ENCODE measurements around the gene ADRA2C. TPM values are rescaled to one million over a fixed set of nuclear protein-coding genes. Genes with fewer than 3 reads are reported as not detected.

The ADRA2C gene
- total and polyA plus RNA-seq, 7 donors = 0.33 to 5.2 (median 1.2) TPM; not detected in 2

GRCh38 chr4:3788366-3788660, 22.1 kb downstream of the ADRA2C start:
- 89 to 90% methylated on average over 13 of the region's 13 CpGs for WGBS, 2 donors
- H3K4me1 ChIP-seq = no peaks in the 10 kb centered on the region
- H3K27ac ChIP-seq = no peak overlapping the region
- H3K36me3 ChIP-seq = no peaks in the 10 kb centered on the region
- intact Hi-C loops (cut with DNase I) = no loop called here
- H3K9me3 ChIP-seq = no peaks in the 10 kb centered on the region
- H3K27me3 ChIP-seq = peaks cover 0 to 35% (median 0%) of the 10 kb centered on the region in 3 donors
- no peak overlapping the region for H3K4me3 ChIP-seq
- TF ChIP-seq POLR2A (IDR thresholded peaks at IDR 0.05) (no peak), EP300 (IDR thresholded peaks at IDR 0.05) (no peak), POLR2AphosphoS5 (IDR thresholded peaks at IDR 0.05) (no peak), CTCF (IDR thresholded peaks at IDR 0.05) (no peak)
- no peak for DNase-seq

GRCh38 chr4:3789587-3789986, 23.4 kb downstream of the ADRA2C start:
- Histone ChIP-seq H3K4me1 (no peaks in the 10 kb centered on the region), H3K36me3 (no peaks in the 10 kb centered on the region), H3K27ac (no peak overlapping the region), H3K4me3 (no peak overlapping the region), H3K27me3 (peaks cover 0 to 22% (median 0%) of the 10 kb centered on the region in 3 donors), H3K9me3 (no peaks in the 10 kb centered on the region)
- WGBS, 2 donors = 83 to 84% methylated on average over 9 of the region's 9 CpGs
- intact Hi-C loops (cut with DNase I) = no loop called here
- no peak for TF ChIP-seq POLR2A (IDR thresholded peaks at IDR 0.05)
- no peak for TF ChIP-seq EP300 (IDR thresholded peaks at IDR 0.05)
- no peak for TF ChIP-seq POLR2AphosphoS5 (IDR thresholded peaks at IDR 0.05)
- TF ChIP-seq CTCF (IDR thresholded peaks at IDR 0.05) = no peak
- no peak for DNase-seq

GRCh38 chr4:3790006-3790561, 23.9 kb downstream of the ADRA2C start:
- intact Hi-C loops (cut with DNase I) = no loop called here
- no peaks in the 10 kb centered on the region for H3K4me1 ChIP-seq
- 71 to 83% methylated on average over 13 of the region's 13 CpGs for WGBS, 2 donors
- DNase-seq = no peak
- H3K36me3 ChIP-seq = no peaks in the 10 kb centered on the region
- no peak overlapping the region for H3K27ac ChIP-seq
- TF ChIP-seq EP300 (IDR thresholded peaks at IDR 0.05) (no peak), POLR2AphosphoS5 (IDR thresholded peaks at IDR 0.05) (no peak), CTCF (IDR thresholded peaks at IDR 0.05) (no peak), POLR2A (IDR thresholded peaks at IDR 0.05) (no peak)
- H3K4me3 ChIP-seq = no peak overlapping the region
- H3K27me3 ChIP-seq = peaks cover 0 to 19% (median 0%) of the 10 kb centered on the region in 3 donors
- H3K9me3 ChIP-seq = no peaks in the 10 kb centered on the region

- Histone ChIP-seq H3K27me3 (peaks cover 0 to 22% (median 0%) of the 10 kb centered on the region in 3 donors), H3K4me3 (no peak overlapping the region), H3K4me1 (no peaks in the 10 kb centered on the region), H3K36me3 (no peaks in the 10 kb centered on the region), H3K9me3 (peaks cover 0 to 6% (median 2%) of the 10 kb centered on the region in 4 donors), H3K27ac (no peak overlapping the region)
- TF ChIP-seq POLR2AphosphoS5 (IDR thresholded peaks at IDR 0.05) (no peak), EP300 (IDR thresholded peaks at IDR 0.05) (no peak), POLR2A (IDR thresholded peaks at IDR 0.05) (no peak), CTCF (IDR thresholded peaks at IDR 0.05) (no peak)
- whole genome bisulfite sequencing, 2 donors = 77 to 80% methylated on average over 9 of the region's 9 CpGs
- DNase-seq = no peak
- intact Hi-C loops (cut with DNase I) = no loop called here
Measured at GRCh38 chr4:3791256-3791655, 25.1 kb downstream of the ADRA2C start.

Measured in sigmoid colon (tissue), 7 donors.